MM.1S (cell line): ENCODE measurements around the gene INO80.

Experiments
- CTCF ChIP-seq: fragments of 300-600 bp; sonication (generic); IDR thresholded peaks from 2 replicates; pipeline ENCODE4 v1.5.1; 2016; ENCODE audit warnings: antibody characterized with exemption, low read length, mixed read lengths
- EZH2phosphoT487 ChIP-seq: fragments of 300-600 bp; sonication (generic); IDR thresholded peaks from 2 replicates; pipeline ENCODE4 v1.6.1; 2018; ENCODE audit warnings: antibody characterized with exemption, low read length

DNA sequence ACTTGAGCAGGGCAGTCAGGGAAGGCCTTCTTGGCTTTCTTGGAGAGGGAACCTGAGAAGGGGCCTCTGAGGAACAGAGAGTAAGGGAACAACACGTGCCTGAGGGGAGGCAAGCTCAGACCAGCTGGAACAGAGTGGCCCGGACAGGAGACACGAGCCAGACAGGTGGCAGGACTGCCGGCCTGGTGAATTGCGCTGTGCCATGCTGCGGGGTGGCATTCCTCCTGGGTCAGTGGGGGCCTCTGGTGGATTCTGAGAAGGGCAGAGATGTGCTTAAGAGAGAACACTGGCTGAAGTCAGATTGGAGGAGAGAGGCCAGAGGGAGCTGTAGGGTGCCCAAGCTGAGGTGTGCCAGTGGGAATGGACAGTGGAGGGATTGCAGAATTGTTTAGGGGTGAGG lies 157.9 kb downstream of the INO80 start:
- TF ChIP-seq CTCF (no peak), EZH2phosphoT487 (no peak)
